ENCODE results near the gene TFE3. TPM values are rescaled to one million over a fixed set of nuclear protein-coding genes. Genes with fewer than 3 reads are reported as not detected.

The TFE3 gene
- total and polyA plus RNA-seq, 2 experiments from 2014 or later, result 53.0 to 85.6 TPM

- DNase-seq, result no peak
- no peaks in the 10 kb centered on the region for H3K36me3 ChIP-seq (ENCODE audit: low read depth)
- in situ Hi-C loops (cut with MboI), result no loop called here
- 95 to 100% methylated on average over 4 of the region's 4 CpGs for WGBS, 2 experiments (ENCODE audit: low coverage in 1 of 2, low lambda C conversion rate in 2 of 2, missing lambda C conversion rate in 2 of 2)
- no peaks in the 10 kb centered on the region for H3K9me3 ChIP-seq (ENCODE audit: low read depth)
- H3F3A ChIP-seq (ENCODE audit: insufficient read depth), result no peaks in the 10 kb centered on the region
- H3K4me2 ChIP-seq (ENCODE audit: unreplicated experiment), result no peak overlapping the region
- TF ChIP-seq EZH2phosphoT487 (IDR thresholded peaks at IDR 0.05; ENCODE audit: insufficient read depth, low read depth) (no peak), EZH2 (IDR thresholded peaks at IDR 0.05; ENCODE audit: insufficient read depth, poor library complexity, severe bottlenecking) (no peak)
- no peaks in the 10 kb centered on the region for H3K27me3 ChIP-seq (replicated peaks; ENCODE audit: insufficient read depth)
- H3K4me1 ChIP-seq (ENCODE audit: insufficient read depth), result no peaks in the 10 kb centered on the region
- no peak overlapping the region for H2AFZ ChIP-seq
- H3K9ac ChIP-seq, result no peak overlapping the region
- no peaks in the 10 kb centered on the region for H4K20me1 ChIP-seq (ENCODE audit: insufficient read depth)
- no peaks in the 10 kb centered on the region for H3K9me2 ChIP-seq (ENCODE audit: insufficient read depth)
- no peak overlapping the region for H3K4me3 ChIP-seq
- peaks cover 16% of the 10 kb centered on the region for H3K79me2 ChIP-seq (ENCODE audit: insufficient read depth)
- no peak overlapping the region for H3K27ac ChIP-seq
These were observed 44.8 kb downstream of the TFE3 start for GRCh38 chrX:48998391-48998790.

GRCh38 chrX:48997865-48998264 lies 45.3 kb downstream of the TFE3 start:
- Histone ChIP-seq H3K4me1 (ENCODE audit: insufficient read depth) (no peaks in the 10 kb centered on the region), H2AFZ (no peak overlapping the region), H3K79me2 (ENCODE audit: insufficient read depth) (peaks cover 16% of the 10 kb centered on the region), H3K9me3 (ENCODE audit: low read depth) (no peaks in the 10 kb centered on the region), H3K9ac (no peak overlapping the region), H3K9me2 (ENCODE audit: insufficient read depth) (no peaks in the 10 kb centered on the region), H3K27me3 (replicated peaks; ENCODE audit: insufficient read depth) (no peaks in the 10 kb centered on the region), H4K20me1 (ENCODE audit: insufficient read depth) (no peaks in the 10 kb centered on the region), H3K27ac (no peak overlapping the region), H3K4me3 (no peak overlapping the region), H3F3A (ENCODE audit: insufficient read depth) (no peaks in the 10 kb centered on the region), H3K36me3 (ENCODE audit: low read depth) (no peaks in the 10 kb centered on the region), H3K4me2 (ENCODE audit: unreplicated experiment) (no peak overlapping the region)
- WGBS, 2 experiments (ENCODE audit: low coverage in 1 of 2, low lambda C conversion rate in 2 of 2, missing lambda C conversion rate in 2 of 2), result 11 to 15% methylated on average over 1 of the region's 1 CpG
- TF ChIP-seq EZH2phosphoT487 (IDR thresholded peaks at IDR 0.05; ENCODE audit: insufficient read depth, low read depth), result no peak
- TF ChIP-seq EZH2 (IDR thresholded peaks at IDR 0.05; ENCODE audit: insufficient read depth, poor library complexity, severe bottlenecking), result no peak
- DNase-seq, result no peak
- in situ Hi-C loops (cut with MboI), result no loop called here

GRCh38 chrX:48997455-48997854 lies 45.7 kb downstream of the TFE3 start:
- H3K4me2 ChIP-seq (ENCODE audit: unreplicated experiment), result no peak overlapping the region
- H3K4me3 ChIP-seq, result no peak overlapping the region
- H3K9ac ChIP-seq, result no peak overlapping the region
- H4K20me1 ChIP-seq (ENCODE audit: insufficient read depth), result no peaks in the 10 kb centered on the region
- H3K27ac ChIP-seq, result no peak overlapping the region
- H3K9me2 ChIP-seq (ENCODE audit: insufficient read depth), result no peaks in the 10 kb centered on the region
- no peak for TF ChIP-seq EZH2phosphoT487 (IDR thresholded peaks at IDR 0.05; ENCODE audit: insufficient read depth, low read depth)
- no peak for TF ChIP-seq EZH2 (IDR thresholded peaks at IDR 0.05; ENCODE audit: insufficient read depth, poor library complexity, severe bottlenecking)
- H3K79me2 ChIP-seq (ENCODE audit: insufficient read depth), result peaks cover 16% of the 10 kb centered on the region
- H3K36me3 ChIP-seq (ENCODE audit: low read depth), result no peaks in the 10 kb centered on the region
- H3K9me3 ChIP-seq (ENCODE audit: low read depth), result no peaks in the 10 kb centered on the region
- no peak overlapping the region for H2AFZ ChIP-seq
- H3K4me1 ChIP-seq (ENCODE audit: insufficient read depth), result no peaks in the 10 kb centered on the region
- no peaks in the 10 kb centered on the region for H3F3A ChIP-seq (ENCODE audit: insufficient read depth)
- no peaks in the 10 kb centered on the region for H3K27me3 ChIP-seq (replicated peaks; ENCODE audit: insufficient read depth)
- DNase-seq, result no peak
- WGBS, 2 experiments (ENCODE audit: low coverage in 1 of 2, low lambda C conversion rate in 2 of 2, missing lambda C conversion rate in 2 of 2), result 100% methylated on average over 1 to 3 of the region's 3 CpGs
- in situ Hi-C loops (cut with MboI), result no loop called here

- peaks cover 15% of the 10 kb centered on the region for H3K79me2 ChIP-seq (ENCODE audit: insufficient read depth)
- H3K27ac ChIP-seq, result no peak overlapping the region
- WGBS, 2 experiments (ENCODE audit: low coverage in 1 of 2, low lambda C conversion rate in 2 of 2, missing lambda C conversion rate in 2 of 2), result 56 to 88% methylated on average over 4 to 6 of the region's 6 CpGs
- no peak overlapping the region for H3K9ac ChIP-seq
- H3K4me3 ChIP-seq, result no peak overlapping the region
- no peaks in the 10 kb centered on the region for H3K4me1 ChIP-seq (ENCODE audit: insufficient read depth)
- H4K20me1 ChIP-seq (ENCODE audit: insufficient read depth), result no peaks in the 10 kb centered on the region
- no peaks in the 10 kb centered on the region for H3F3A ChIP-seq (ENCODE audit: insufficient read depth)
- no peak overlapping the region for H3K4me2 ChIP-seq (ENCODE audit: unreplicated experiment)
- no peaks in the 10 kb centered on the region for H3K27me3 ChIP-seq (replicated peaks; ENCODE audit: insufficient read depth)
- H2AFZ ChIP-seq, result no peak overlapping the region
- in situ Hi-C loops (cut with MboI), result no loop called here
- H3K9me3 ChIP-seq (ENCODE audit: low read depth), result no peaks in the 10 kb centered on the region
- no peaks in the 10 kb centered on the region for H3K9me2 ChIP-seq (ENCODE audit: insufficient read depth)
- DNase-seq, result no peak
- TF ChIP-seq EZH2phosphoT487 (IDR thresholded peaks at IDR 0.05; ENCODE audit: insufficient read depth, low read depth) (no peak), EZH2 (IDR thresholded peaks at IDR 0.05; ENCODE audit: insufficient read depth, poor library complexity, severe bottlenecking) (no peak)
- no peaks in the 10 kb centered on the region for H3K36me3 ChIP-seq (ENCODE audit: low read depth)
These were observed 46.2 kb downstream of the TFE3 start for GRCh38 chrX:48996969-48997368.

- in situ Hi-C loops (cut with MboI), result no loop called here
- Histone ChIP-seq H3K4me3 (no peak overlapping the region), H3K4me2 (ENCODE audit: unreplicated experiment) (no peak overlapping the region), H3K27me3 (replicated peaks; ENCODE audit: insufficient read depth) (no peaks in the 10 kb centered on the region), H3K79me2 (ENCODE audit: insufficient read depth) (no peaks in the 10 kb centered on the region), H3K9me3 (ENCODE audit: low read depth) (no peaks in the 10 kb centered on the region), H2AFZ (no peak overlapping the region), H3K9ac (no peak overlapping the region), H3K36me3 (ENCODE audit: low read depth) (no peaks in the 10 kb centered on the region), H3K27ac (no peak overlapping the region), H3K9me2 (ENCODE audit: insufficient read depth) (no peaks in the 10 kb centered on the region), H3K4me1 (ENCODE audit: insufficient read depth) (no peaks in the 10 kb centered on the region), H4K20me1 (ENCODE audit: insufficient read depth) (no peaks in the 10 kb centered on the region), H3F3A (ENCODE audit: insufficient read depth) (no peaks in the 10 kb centered on the region)
- TF ChIP-seq EZH2phosphoT487 (IDR thresholded peaks at IDR 0.05; ENCODE audit: insufficient read depth, low read depth), result no peak
- TF ChIP-seq EZH2 (IDR thresholded peaks at IDR 0.05; ENCODE audit: insufficient read depth, poor library complexity, severe bottlenecking), result no peak
- DNase-seq, result no peak
These were observed 50.8 kb downstream of the TFE3 start for GRCh38 chrX:48992341-48992740.

Measured in GM23248 (cell line).